T-helper 2 cell treated with Interferon-gamma antibody and Interleukin-4, amounts not matched to agents 100 ng/mL and 5 ng/mL, for 36 hours (primary cell): ENCODE results near the gene TBC1D3L. TPM values are rescaled to one million over a fixed set of nuclear protein-coding genes. Genes with fewer than 3 reads are reported as not detected.
"Not testable (repeated sequence)": the region's sequence is repeated elsewhere in the genome, so short reads cannot be mapped to it uniquely, and the experiment has no call there.

ENCODE experiments used
- intact Hi-C: fragments of 100-400 bp; cut with micrococcal nuclease; formaldehyde crosslinking; loops from one replicate; pipeline ENCODE4 v1.15.1; 2023
- total RNA-seq: library from RNA; stranded (reverse); gene quantifications from 2 replicates; pipeline ENCODE4 v1.2.3, GENCODE V29; 2022

Gene TBC1D3L
- total RNA-seq, result 19.1 and 21.4 TPM in 2 replicates

DNA sequence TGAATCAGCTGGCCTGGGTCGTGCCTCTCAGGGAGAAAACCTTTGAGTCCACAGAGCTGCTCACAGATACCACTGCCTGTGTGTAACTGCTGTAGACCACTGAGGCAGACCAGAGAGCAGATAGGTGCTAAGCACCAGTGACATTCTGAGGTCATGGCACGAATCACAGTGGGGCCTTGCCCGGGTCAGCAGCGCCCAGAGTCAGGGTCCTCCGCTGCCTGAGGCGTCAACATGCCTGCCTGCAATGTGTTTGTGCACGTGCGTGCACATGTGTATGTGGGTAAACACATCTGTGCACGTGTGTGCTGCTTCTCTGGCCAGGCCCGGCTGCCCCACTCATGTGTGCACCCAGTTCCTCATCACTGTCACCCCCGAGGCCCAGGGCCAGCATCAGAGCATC, at the start of gene TBC1D3L:
TSS of gene TBC1D3L (minus strand) at position 101 of the 400 bp plus-strand sequence. CDS start 1,540 bp downstream, outside the sequence.
- intact Hi-C loops, result not testable (repeated sequence)

DNA sequence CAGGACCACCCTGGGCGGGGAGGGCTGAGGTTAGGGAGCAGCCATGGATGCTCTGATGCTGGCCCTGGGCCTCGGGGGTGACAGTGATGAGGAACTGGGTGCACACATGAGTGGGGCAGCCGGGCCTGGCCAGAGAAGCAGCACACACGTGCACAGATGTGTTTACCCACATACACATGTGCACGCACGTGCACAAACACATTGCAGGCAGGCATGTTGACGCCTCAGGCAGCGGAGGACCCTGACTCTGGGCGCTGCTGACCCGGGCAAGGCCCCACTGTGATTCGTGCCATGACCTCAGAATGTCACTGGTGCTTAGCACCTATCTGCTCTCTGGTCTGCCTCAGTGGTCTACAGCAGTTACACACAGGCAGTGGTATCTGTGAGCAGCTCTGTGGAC, 14.8 kb upstream of the TBC1D3L start, which contains the start of gene TBC1D3D:
TSS of gene TBC1D3D (plus strand) at position 301 of the 400 bp plus-strand sequence. CDS start 1,585 bp downstream, outside the sequence.
- intact Hi-C loops, result not testable (repeated sequence)

Other genes with a start within 250 kb of the TBC1D3L start
- 0.70 and 1.0 TPM in 2 replicates for gene HNF1B, start 244.0 kb downstream of the TBC1D3L start, total RNA-seq
- not detected in 2 replicates for gene TBC1D3K, start 64.6 kb downstream of the TBC1D3L start, total RNA-seq
- gene TBC1D3D, start 14.9 kb upstream of the TBC1D3L start, total RNA-seq, result 0.50 TPM in 1 of 2 replicates, not detected in the other
- gene TBC1D3C, start 79.6 kb upstream of the TBC1D3L start, total RNA-seq, result 0.18 TPM in 1 of 2 replicates, not detected in the other
- not detected in 2 replicates for gene TBC1D3E, start 138.9 kb upstream of the TBC1D3L start, total RNA-seq
- gene TBC1D3, start 203.5 kb upstream of the TBC1D3L start, total RNA-seq, result not detected in 2 replicates